Caco-2 (cell line): ENCODE results near the gene TASOR2. TPM values are rescaled to one million over a fixed set of nuclear protein-coding genes. Genes with fewer than 3 reads are reported as not detected.
A peak's percentile ranks its signal among the peaks of the same experiment; 100 is the strongest.

ENCODE experiments used
- BruUV-seq: library from RNA; stranded (reverse); fragments of 400-500 nt; replicated peaks from 2 replicates; lab custom pipeline; 2021; lab: Mats Ljungman, UMichigan
- CTCF ChIA-PET: fragments of 300-600 bp; sonication (Branson Sonifier 250); formaldehyde crosslinking; loops from one replicate; lab custom pipeline; 2022; ENCODE audit warnings: antibody characterized with exemption; lab: Charles Lee
- POLR2A ChIA-PET: fragments of 300-600 bp; sonication (Branson Sonifier 250); formaldehyde crosslinking; loops from one replicate; lab custom pipeline; 2022; ENCODE audit warnings: antibody characterized with exemption; lab: Charles Lee
- DNase-seq, 2 experiments: peaks; one replicate each; pipeline versions ENCODE4 v3.0.0 to v3.0.0-alpha.2; 2020 to 2022
- H3K27me3 ChIP-seq: replicated peaks from 2 replicates; pipeline ENCODE4 v1.6.0; 2011; ENCODE audit warnings: low read length; ENCODE audit not compliant: control insufficient read depth, insufficient read depth
- H3K36me3 ChIP-seq: 2 replicates; pipeline ENCODE4 v1.5.1; 2011; ENCODE audit warnings: low read length; ENCODE audit not compliant: control insufficient read depth, insufficient read depth
- H3K4me1 ChIP-seq: fragments of 250-450 bp; sonication (Bioruptor Pico); 2 replicates; pipeline ENCODE4 v1.5.1; 2020; ENCODE audit warnings: mild to moderate bottlenecking
- H3K4me3 ChIP-seq: 2 replicates; pipeline ENCODE4 v1.5.1; 2011; ENCODE audit warnings: low read depth, mild to moderate bottlenecking, control low read depth, low read length
- H3K9me3 ChIP-seq: fragments of 250-450 bp; sonication (Bioruptor Pico); 2 replicates; pipeline ENCODE4 v1.5.1; 2020; ENCODE audit warnings: mild to moderate bottlenecking, moderate library complexity
- H3K27ac Mint-ChIP-seq: one replicate; pipeline ENCODE4 v1.8.0; 2022; ENCODE audit warnings: mixed read lengths; ENCODE audit not compliant: unreplicated experiment
- H3K27me3 Mint-ChIP-seq: one replicate; pipeline ENCODE4 v1.8.0; 2022; ENCODE audit warnings: mixed read lengths; ENCODE audit not compliant: insufficient read depth, unreplicated experiment
- H3K36me3 Mint-ChIP-seq: one replicate; pipeline ENCODE4 v1.8.0; 2022; ENCODE audit warnings: mild to moderate bottlenecking, mixed read lengths; ENCODE audit not compliant: insufficient read depth, unreplicated experiment
- H3K4me1 Mint-ChIP-seq: one replicate; pipeline ENCODE4 v1.8.0; 2022; ENCODE audit warnings: low read depth, mixed read lengths; ENCODE audit not compliant: unreplicated experiment
- H3K4me3 Mint-ChIP-seq: one replicate; pipeline ENCODE4 v1.8.0; 2022; ENCODE audit warnings: mild to moderate bottlenecking, moderate library complexity, mixed read lengths; ENCODE audit not compliant: unreplicated experiment
- H3K9me3 Mint-ChIP-seq: one replicate; pipeline ENCODE4 v1.8.0; 2022; ENCODE audit warnings: mixed read lengths; ENCODE audit not compliant: unreplicated experiment
- CTCF ChIP-seq, 2 experiments: fragments of 200-600 bp in 1 of 2; IDR thresholded peaks; 1 replicate in 1 of 2; 2 replicates in 1 of 2; pipeline versions ENCODE4 v1.5.1 to v1.8.0; 2011 to 2022; ENCODE audit warnings: antibody characterized with exemption in 1 of 2, control low read depth in 1 of 2, inconsistent platforms in 1 of 2, low read depth in 1 of 2, low read length in 1 of 2, mild to moderate bottlenecking in 1 of 2, moderate library complexity in 1 of 2; ENCODE audit not compliant: insufficient read depth in 1 of 2, severe bottlenecking in 1 of 2, unreplicated experiment in 1 of 2
- intact Hi-C: fragments of 100-400 bp; cut with micrococcal nuclease; formaldehyde crosslinking; loops from one replicate; pipeline ENCODE4 v1.10.0; 2022; ENCODE audit not compliant: unreplicated experiment
- total RNA-seq: library from RNA; stranded (reverse); gene quantifications from 2 replicates; pipeline ENCODE4 v1.2.3, GENCODE V29; 2022

Gene TASOR2
- total RNA-seq, 1 experiment from 2014 or later: 102 TPM

GRCh38 chr10:5665373-5666007 lies 19.1 kb upstream of the TASOR2 start:
- Histone ChIP-seq H3K36me3 (no peaks in the 10 kb centered on the region), H3K9me3 (no peaks in the 10 kb centered on the region), H3K27me3 (no peaks in the 10 kb centered on the region), H3K4me1 (peaks cover 23% of the 10 kb centered on the region), H3K4me3 (peak overlapping the region; percentile 100)
- Mint-ChIP-seq H3K4me3 (peak overlapping the region; percentile 86), H3K36me3 (no peaks in the 10 kb centered on the region), H3K27me3 (no peaks in the 10 kb centered on the region), H3K27ac (no peak overlapping the region), H3K4me1 (peaks cover 11% of the 10 kb centered on the region), H3K9me3 (no peaks in the 10 kb centered on the region)
- intact Hi-C loops: loop anchor here (1.0 to 2.0 kb wide), 2 partner anchors 19 to 33 kb away; partner anchors contain the start of gene TASOR2
- BruUV-seq: TSS peak; percentile 65
- TF ChIP-seq CTCF (IDR thresholded peaks at IDR 0.05; ENCODE audit: insufficient read depth in 1 of 2, low read depth in 1 of 2, low read length in 1 of 2, severe bottlenecking in 1 of 2, unreplicated experiment in 1 of 2): no peak
- ChIA-PET POLR2A (no interaction called here), CTCF (interaction anchor here (0.6 kb wide), 1 partner anchor 39 kb away, joined by 7 read pairs; no protein-coding TSS in a partner anchor)
- no peak for DNase-seq

- DNase-seq: peak; percentile 77 to 89
- H3K27me3 Mint-ChIP-seq: no peaks in the 10 kb centered on the region
- POLR2A ChIA-PET: no interaction called here
- TF ChIP-seq CTCF (IDR thresholded peaks at IDR 0.05; ENCODE audit: insufficient read depth in 1 of 2, low read depth in 1 of 2, low read length in 1 of 2, severe bottlenecking in 1 of 2, unreplicated experiment in 1 of 2): peak in 1 of 2 experiments; percentile 33
- H3K4me3 Mint-ChIP-seq: peak within 1 kb of the TSS; percentile 86
- no TSS peak for BruUV-seq
- CTCF ChIA-PET: interaction anchor here (0.6 kb wide), 1 partner anchor 40 kb away, joined by 7 read pairs; no protein-coding TSS in a partner anchor
- Histone ChIP-seq H3K36me3 (no peaks in the 10 kb centered on the region), H3K27me3 (no peaks in the 10 kb centered on the region), H3K4me3 (peak within 1 kb of the TSS; percentile 100), H3K4me1 (peaks cover 21% of the 10 kb centered on the region), H3K9me3 (no peaks in the 10 kb centered on the region)
- H3K4me1 Mint-ChIP-seq: peaks cover 6% of the 10 kb centered on the region
- H3K9me3 Mint-ChIP-seq: no peaks in the 10 kb centered on the region
- H3K27ac Mint-ChIP-seq: peak within 1 kb of the TSS; percentile 72
- H3K36me3 Mint-ChIP-seq: no peaks in the 10 kb centered on the region
- intact Hi-C loops: loop anchor here (1.0 to 2.0 kb wide), 2 partner anchors 19 to 34 kb away; partner anchors contain the start of gene TASOR2
Observed at GRCh38 chr10:5666008-5666840, 18.4 kb upstream of the TASOR2 start, which contains the start of gene ASB13. TSS of gene ASB13 (minus strand) at chr10:5666595. CDS start at chr10:5666551, 44 bp downstream.
